ENCODE data around the gene AHCYL2. TPM values are rescaled to one million over a fixed set of nuclear protein-coding genes. Genes with fewer than 3 reads are reported as not detected.
A peak's percentile ranks its signal among the peaks of the same experiment; 100 is the strongest.
"Not testable (repeated sequence)": the region's sequence is repeated elsewhere in the genome, so short reads cannot be mapped to it uniquely, and the experiment has no call there.

AHCYL2 gene
- total RNA-seq, 5 donors from 2014 or later (not counting 1 experiment from before 2014, with no cell fraction given), result 13.1 to 17.6 (median 15.9) TPM

DNA sequence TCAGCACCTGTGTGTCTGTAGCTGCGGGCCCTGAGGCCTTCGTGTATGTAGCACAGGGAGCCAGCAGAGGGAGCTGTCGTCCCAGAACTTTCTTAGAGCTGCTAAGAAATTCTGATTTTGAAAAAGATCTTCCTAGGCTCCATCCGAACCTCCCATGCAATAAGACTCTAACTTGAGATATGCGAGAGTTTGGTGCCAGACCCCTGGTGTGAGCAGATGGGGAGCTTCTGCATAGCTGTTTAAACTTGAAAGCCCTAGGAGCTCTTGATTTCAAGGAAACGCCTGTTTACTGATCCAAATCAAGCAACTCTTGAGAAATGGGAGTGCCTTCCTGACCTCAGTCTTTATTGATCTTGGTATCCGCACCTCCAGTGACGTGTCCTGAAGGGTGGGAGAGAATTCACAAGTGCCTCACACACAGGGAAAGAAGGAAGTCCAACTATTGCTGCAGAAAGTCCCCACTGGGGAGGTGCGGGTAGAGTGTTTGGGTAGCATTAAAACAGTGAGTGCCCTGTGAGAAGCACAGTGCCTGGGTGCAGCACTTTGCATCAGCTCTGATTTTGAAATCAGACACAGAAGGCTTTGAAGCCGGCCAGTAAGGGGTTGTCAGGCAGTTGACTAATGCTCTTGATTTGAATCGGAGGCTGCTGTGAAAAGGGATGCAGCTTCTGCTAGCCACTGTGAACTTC is 143.0 kb downstream of the AHCYL2 start:
- Histone ChIP-seq H3K4me1 (ENCODE audit: control insufficient read depth in 1 of 2, extremely low read depth in 1 of 2, insufficient read depth in 2 of 2, low read length in 2 of 2) (peaks cover 4 to 11% of the 10 kb centered on the region in 2 experiments), H3K27ac (ENCODE audit: low read length) (no peak overlapping the region), H3K9me3 (no peaks in the 10 kb centered on the region), H3K36me3 (ENCODE audit: control insufficient read depth in 2 of 2, extremely low read depth in 1 of 2, insufficient read depth in 1 of 2, low read length in 1 of 2) (peaks cover 0 to 3% of the 10 kb centered on the region in 2 donors), H3K4me3 (ENCODE audit: control insufficient read depth in 1 of 2, extremely low read depth in 1 of 2, low read length in 1 of 2) (peak overlapping the region in 1 of 2 donors; percentile 2), H3K27me3 (replicated peaks in 1 of 2; ENCODE audit: control insufficient read depth in 2 of 2, extremely low read depth in 1 of 2, insufficient read depth in 2 of 2, low read length in 1 of 2) (no peaks in the 10 kb centered on the region)
- Mint-ChIP-seq H3K4me1 (peaks cover 13 to 22% (median 20%) of the 10 kb centered on the region in 3 donors), H3K27me3 (no peaks in the 10 kb centered on the region), H3K36me3 (no peaks in the 10 kb centered on the region), H3K9me3 (no peaks in the 10 kb centered on the region), H3K27ac (peak overlapping the region in 1 of 2 donors; percentile 12), H3K4me3 (peak overlapping the region; percentile 11 to 65 (median 55))
- DNase-seq, result peak; percentile 19 to 83 (median 65)
- CTCF ChIA-PET, result interaction anchor here (0.6 to 4.1 kb wide), 41 partner anchors 8 to 1458 kb away, joined by 3 to 68 read pairs (median 4); partner anchors contain the start of genes AHCYL2 (in 1 of the 2) and STRIP2 (in 1 of the 2)
- POLR2A ChIA-PET, result interaction anchor here in 1 of 2 donors (0.6 kb wide), 1 partner anchor 175 kb away, joined by 4 read pairs; no protein-coding TSS in a partner anchor
- 18% methylated on average over 6 of the region's 11 CpGs for WGBS (ENCODE audit: insufficient coverage)
- ATAC-seq (replicated peaks in 1 of 4), result peak; percentile 83 to 88 (median 86)

- no CpG with 5 or more reads among the region's 7 CpGs for whole genome bisulfite sequencing (ENCODE audit: insufficient coverage)
- Histone ChIP-seq H3K27ac (ENCODE audit: low read length) (no peak overlapping the region), H3K4me3 (ENCODE audit: control insufficient read depth in 1 of 2, extremely low read depth in 1 of 2, low read length in 1 of 2) (no peak overlapping the region), H3K36me3 (ENCODE audit: control insufficient read depth in 2 of 2, extremely low read depth in 1 of 2, insufficient read depth in 1 of 2, low read length in 1 of 2) (no peaks in the 10 kb centered on the region), H3K4me1 (ENCODE audit: control insufficient read depth in 1 of 2, extremely low read depth in 1 of 2, insufficient read depth in 2 of 2, low read length in 2 of 2) (peaks cover 4 to 11% of the 10 kb centered on the region in 2 experiments), H3K9me3 (no peaks in the 10 kb centered on the region), H3K27me3 (replicated peaks in 1 of 2; ENCODE audit: control insufficient read depth in 2 of 2, extremely low read depth in 1 of 2, insufficient read depth in 2 of 2, low read length in 1 of 2) (no peaks in the 10 kb centered on the region)
- Mint-ChIP-seq H3K27ac (peak overlapping the region in 1 of 2 donors; percentile 5), H3K9me3 (no peaks in the 10 kb centered on the region), H3K27me3 (no peaks in the 10 kb centered on the region), H3K36me3 (no peaks in the 10 kb centered on the region), H3K4me1 (peaks cover 13 to 22% (median 20%) of the 10 kb centered on the region in 3 donors), H3K4me3 (peak overlapping the region; percentile 3 to 65 (median 48))
- DNase-seq, result peak in 3 of 35 experiments; percentile 2 to 5 (median 3)
- ChIA-PET POLR2A (interaction anchor here in 1 of 2 donors (0.6 kb wide), 2 partner anchors 175 to 1708 kb away, joined by 4 read pairs; no protein-coding TSS in a partner anchor), CTCF (interaction anchor here (0.6 to 4.1 kb wide), 30 partner anchors 7 to 1459 kb away, joined by 3 to 68 read pairs (median 5); partner anchors contain the start of genes AHCYL2 (in 1 of the 2) and STRIP2 (in 1 of the 2))
- ATAC-seq (replicated peaks in 1 of 4), result no peak
Measured at GRCh38 chr7:129368389-129368986, 143.7 kb downstream of the AHCYL2 start.

DNA sequence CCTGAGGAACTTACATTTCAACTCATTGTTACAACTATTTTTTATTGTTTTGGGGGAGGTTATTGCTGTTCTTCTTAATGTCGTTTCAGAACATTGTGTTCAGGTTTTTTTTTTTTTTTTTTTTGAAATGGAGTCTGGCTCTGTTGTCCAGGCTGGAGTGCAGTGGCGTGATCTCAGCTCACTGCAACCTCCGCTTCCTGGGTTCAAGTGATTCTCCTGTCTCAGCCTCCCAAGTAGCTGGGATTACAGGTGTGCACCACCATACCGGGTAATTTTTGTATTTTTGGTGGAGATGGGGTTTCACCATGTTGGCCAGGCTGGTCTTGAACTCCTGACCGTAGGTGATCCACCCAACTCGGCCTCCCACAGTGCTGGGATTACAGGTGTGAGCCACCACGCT is 144.6 kb downstream of the AHCYL2 start:
- ChIA-PET CTCF (interaction anchor here (0.7 to 4.1 kb wide), 10 partner anchors 10 to 455 kb away, joined by 3 to 68 read pairs (median 6); no protein-coding TSS in a partner anchor), POLR2A (interaction anchor here in 1 of 2 donors (0.6 kb wide), 2 partner anchors 27 to 1709 kb away, joined by 4 to 5 read pairs; no protein-coding TSS in a partner anchor)
- H3K27me3 ChIP-seq (replicated peaks in 1 of 2; ENCODE audit: control insufficient read depth in 2 of 2, extremely low read depth in 1 of 2, insufficient read depth in 2 of 2, low read length in 1 of 2); ATAC-seq (replicated peaks in 1 of 4); H3K27ac Mint-ChIP-seq; H3K9me3 Mint-ChIP-seq; H3K9me3 ChIP-seq; H3K27ac ChIP-seq (ENCODE audit: low read length); H3K4me3 Mint-ChIP-seq; H3K36me3 Mint-ChIP-seq; DNase-seq; H3K4me3 ChIP-seq (ENCODE audit: control insufficient read depth in 1 of 2, extremely low read depth in 1 of 2, low read length in 1 of 2); H3K36me3 ChIP-seq (ENCODE audit: control insufficient read depth in 2 of 2, extremely low read depth in 1 of 2, insufficient read depth in 1 of 2, low read length in 1 of 2); H3K27me3 Mint-ChIP-seq: not testable (repeated sequence)
- 100% methylated on average over 2 of the region's 7 CpGs for WGBS (ENCODE audit: insufficient coverage)
- peaks cover 4 to 11% of the 10 kb centered on the region in 2 experiments for H3K4me1 ChIP-seq (ENCODE audit: control insufficient read depth in 1 of 2, extremely low read depth in 1 of 2, insufficient read depth in 2 of 2, low read length in 2 of 2)
- H3K4me1 Mint-ChIP-seq, result peaks cover 13 to 22% (median 20%) of the 10 kb centered on the region in 3 donors

GRCh38 chr7:129370812-129371211 is 146.0 kb downstream of the AHCYL2 start:
- ATAC-seq (replicated peaks in 1 of 4) (no peak), DNase-seq (no peak)
- H3K27me3 ChIP-seq (replicated peaks in 1 of 2; ENCODE audit: control insufficient read depth in 2 of 2, extremely low read depth in 1 of 2, insufficient read depth in 2 of 2, low read length in 1 of 2), result no peaks in the 10 kb centered on the region
- Mint-ChIP-seq H3K27ac (no peak overlapping the region), H3K27me3 (no peaks in the 10 kb centered on the region), H3K4me1 (peaks cover 13 to 22% (median 20%) of the 10 kb centered on the region in 3 donors), H3K4me3 (no peak overlapping the region), H3K36me3 (no peaks in the 10 kb centered on the region), H3K9me3 (no peaks in the 10 kb centered on the region)
- no peaks in the 10 kb centered on the region for H3K36me3 ChIP-seq (ENCODE audit: control insufficient read depth in 2 of 2, extremely low read depth in 1 of 2, insufficient read depth in 1 of 2, low read length in 1 of 2)
- ChIA-PET POLR2A (no interaction called here), CTCF (interaction anchor here (0.6 to 4.1 kb wide), 7 partner anchors 8 to 279 kb away, joined by 3 to 68 read pairs (median 3); no protein-coding TSS in a partner anchor)
- H3K4me1 ChIP-seq (ENCODE audit: control insufficient read depth in 1 of 2, extremely low read depth in 1 of 2, insufficient read depth in 2 of 2, low read length in 2 of 2), result peaks cover 4 to 11% of the 10 kb centered on the region in 2 experiments
- 100% methylated on average over 1 of the region's 5 CpGs for WGBS (ENCODE audit: insufficient coverage)
- no peaks in the 10 kb centered on the region for H3K9me3 ChIP-seq
- H3K4me3 ChIP-seq (ENCODE audit: control insufficient read depth in 1 of 2, extremely low read depth in 1 of 2, low read length in 1 of 2), result no peak overlapping the region
- no peak overlapping the region for H3K27ac ChIP-seq (ENCODE audit: low read length)

DNA sequence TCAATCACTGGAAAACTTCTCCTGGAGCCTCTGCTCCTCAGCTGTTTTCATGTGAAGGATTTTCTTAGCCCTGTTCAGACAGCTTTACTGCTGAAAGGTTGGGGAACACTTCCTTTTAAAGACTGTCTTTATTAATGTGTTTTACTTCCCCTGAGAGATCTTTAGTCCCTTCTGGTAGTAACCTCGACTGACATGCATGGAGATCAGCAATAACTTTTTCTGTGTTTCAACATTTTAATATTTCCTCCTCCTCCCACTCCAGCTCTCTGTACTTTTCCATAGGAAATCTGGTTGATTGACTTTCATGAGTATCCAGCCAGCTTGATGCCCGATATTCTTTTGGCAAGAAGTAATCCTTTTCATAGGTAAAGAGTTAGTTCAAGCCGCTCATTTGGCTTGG is 146.7 kb downstream of the AHCYL2 start:
- Histone ChIP-seq H3K4me3 (ENCODE audit: control insufficient read depth in 1 of 2, extremely low read depth in 1 of 2, low read length in 1 of 2) (no peak overlapping the region), H3K4me1 (ENCODE audit: control insufficient read depth in 1 of 2, extremely low read depth in 1 of 2, insufficient read depth in 2 of 2, low read length in 2 of 2) (peaks cover 4 to 11% of the 10 kb centered on the region in 2 experiments), H3K36me3 (ENCODE audit: control insufficient read depth in 2 of 2, extremely low read depth in 1 of 2, insufficient read depth in 1 of 2, low read length in 1 of 2) (no peaks in the 10 kb centered on the region), H3K27me3 (replicated peaks in 1 of 2; ENCODE audit: control insufficient read depth in 2 of 2, extremely low read depth in 1 of 2, insufficient read depth in 2 of 2, low read length in 1 of 2) (no peaks in the 10 kb centered on the region), H3K9me3 (no peaks in the 10 kb centered on the region), H3K27ac (ENCODE audit: low read length) (no peak overlapping the region)
- no CpG with 5 or more reads among the region's 3 CpGs for WGBS (ENCODE audit: insufficient coverage)
- DNase-seq (no peak), ATAC-seq (replicated peaks in 1 of 4) (no peak)
- H3K9me3 Mint-ChIP-seq, result no peaks in the 10 kb centered on the region
- no peak overlapping the region for H3K4me3 Mint-ChIP-seq
- H3K36me3 Mint-ChIP-seq, result no peaks in the 10 kb centered on the region
- no peaks in the 10 kb centered on the region for H3K27me3 Mint-ChIP-seq
- ChIA-PET CTCF (interaction anchor here (0.6 to 1.2 kb wide), 4 partner anchors 9 to 280 kb away, joined by 3 read pairs; no protein-coding TSS in a partner anchor), POLR2A (no interaction called here)
- no peak overlapping the region for H3K27ac Mint-ChIP-seq
- peaks cover 13 to 22% (median 21%) of the 10 kb centered on the region in 3 donors for H3K4me1 Mint-ChIP-seq

Measured in T-cell (primary cell).